K562 treated with DMSO at 1 percent for 4 hours (cell line): ENCODE data around the gene VEPH1. TPM values are rescaled to one million over a fixed set of nuclear protein-coding genes. Genes with fewer than 3 reads are reported as not detected.

Source experiments
- total RNA-seq: library from RNA; unstranded; fragments of 300-600 nt; gene quantifications from 2 replicates; pipeline ENCODE4 v1.2.3, GENCODE V29; 2022; ENCODE audit not compliant: insufficient read depth

The VEPH1 gene
- total RNA-seq, result 5.0 and 6.9 TPM in 2 replicates

DNA sequence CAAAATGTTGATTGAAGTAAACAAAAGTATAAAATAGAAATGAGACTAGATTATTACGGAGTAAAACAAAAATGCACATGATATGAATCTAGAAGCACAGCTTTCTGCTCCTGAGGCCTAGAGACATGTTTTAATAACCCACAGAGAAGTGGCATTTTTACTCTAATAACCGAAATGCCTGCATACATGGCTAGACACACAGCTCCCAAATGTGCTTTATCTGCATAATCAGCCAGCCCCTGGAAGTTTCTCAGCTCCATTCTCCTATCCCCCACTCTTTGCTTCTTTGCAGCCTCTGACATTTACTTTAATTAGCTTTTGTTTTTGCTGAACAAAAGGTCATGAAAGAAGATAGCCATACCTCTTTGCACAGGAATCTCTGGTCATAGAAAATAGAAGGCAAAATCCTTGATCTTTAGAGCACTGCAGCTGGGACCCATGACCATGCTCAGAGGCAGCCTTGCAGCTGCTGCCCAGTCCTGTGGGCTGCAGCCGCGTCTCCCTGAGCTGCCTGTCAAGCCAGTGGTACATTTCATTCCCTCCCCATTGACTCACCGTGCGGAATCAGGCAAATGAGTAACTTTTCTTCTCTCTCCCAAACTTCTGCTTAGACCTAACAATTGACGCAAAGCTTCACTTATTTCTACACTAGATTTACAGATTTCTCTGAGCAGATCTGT is at the start of gene VEPH1:
Gene VEPH1 (minus strand): TSS at position 501 of the 680 bp plus-strand sequence. CDS start 8,067 bp downstream, outside the sequence.

DNA sequence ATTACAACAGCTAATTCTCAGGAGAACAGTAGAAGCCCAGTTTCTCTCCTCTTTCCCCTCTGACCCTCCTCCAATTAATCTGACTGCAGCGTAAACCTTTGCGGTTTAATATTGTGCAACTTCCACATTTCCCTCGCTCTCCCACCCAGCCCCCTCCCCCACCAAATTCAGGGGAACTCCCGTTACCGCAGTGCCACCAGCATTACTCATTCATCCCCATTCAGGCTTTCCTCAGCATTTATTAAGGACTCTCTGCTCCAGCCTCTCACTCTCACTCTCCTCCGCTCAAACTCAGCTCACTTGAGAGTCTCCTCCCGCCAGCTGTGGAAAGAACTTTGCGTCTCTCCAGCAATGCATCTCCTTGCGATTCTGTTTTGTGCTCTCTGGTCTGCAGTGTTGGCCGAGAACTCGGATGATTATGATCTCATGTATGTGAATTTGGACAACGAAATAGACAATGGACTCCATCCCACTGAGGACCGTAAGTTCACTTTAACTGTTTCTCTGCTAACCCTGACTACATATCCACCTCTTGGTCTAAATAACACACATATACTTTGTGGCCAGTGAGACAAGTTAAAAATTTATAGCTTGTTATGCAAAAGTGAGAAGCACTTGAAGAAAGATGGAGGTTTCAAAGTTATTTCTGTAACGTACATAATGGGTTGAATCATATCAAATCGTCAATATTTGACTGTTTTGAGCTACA is 66.5 kb downstream of the VEPH1 start, which contains the start of gene PTX3:
Gene PTX3 (plus strand): TSS at position 268 of the 709 bp plus-strand sequence. CDS start 84 bp downstream, at position 352.

Other genes with a start within 250 kb of the VEPH1 start
- gene PTX3, start 66.6 kb downstream of the VEPH1 start, total RNA-seq, result 0.65 TPM in 1 of 2 replicates, not detected in the other